ENCODE data around the gene ASB8.

The ASB8 gene

GRCh38 chr12:48179466-48179865 lies 22.2 kb upstream of the ASB8 start:
- no peaks in the 10 kb centered on the region for H3K36me3 ChIP-seq (ENCODE audit: control insufficient read depth, insufficient read depth, low read length)
- no peak overlapping the region for H3K27ac ChIP-seq (ENCODE audit: low read depth, low read length)
- peaks cover 10% of the 10 kb centered on the region for H3K27me3 ChIP-seq (ENCODE audit: control insufficient read depth, insufficient read depth, low read length)
- no peak overlapping the region for H3K9ac ChIP-seq (ENCODE audit: low read length)
- H3K4me3 ChIP-seq (ENCODE audit: low read length) = no peak overlapping the region
- H3K4me1 ChIP-seq (ENCODE audit: control insufficient read depth, insufficient read depth, low read length) = no peaks in the 10 kb centered on the region

GRCh38 chr12:48177982-48178381 lies 20.7 kb upstream of the ASB8 start:
- Histone ChIP-seq H3K27ac (ENCODE audit: low read depth, low read length) (no peak overlapping the region), H3K4me3 (ENCODE audit: low read length) (no peak overlapping the region), H3K27me3 (ENCODE audit: control insufficient read depth, insufficient read depth, low read length) (peaks cover 5% of the 10 kb centered on the region), H3K4me1 (ENCODE audit: control insufficient read depth, insufficient read depth, low read length) (no peaks in the 10 kb centered on the region), H3K36me3 (ENCODE audit: control insufficient read depth, insufficient read depth, low read length) (no peaks in the 10 kb centered on the region), H3K9ac (ENCODE audit: low read length) (no peak overlapping the region)

GRCh38 chr12:48176417-48176751 lies 19.1 kb upstream of the ASB8 start:
- Histone ChIP-seq H3K36me3 (ENCODE audit: control insufficient read depth, insufficient read depth, low read length) (no peaks in the 10 kb centered on the region), H3K27ac (ENCODE audit: low read depth, low read length) (no peak overlapping the region), H3K4me1 (ENCODE audit: control insufficient read depth, insufficient read depth, low read length) (no peaks in the 10 kb centered on the region), H3K4me3 (ENCODE audit: low read length) (no peak overlapping the region), H3K27me3 (ENCODE audit: control insufficient read depth, insufficient read depth, low read length) (no peaks in the 10 kb centered on the region), H3K9ac (ENCODE audit: low read length) (no peak overlapping the region)

DNA sequence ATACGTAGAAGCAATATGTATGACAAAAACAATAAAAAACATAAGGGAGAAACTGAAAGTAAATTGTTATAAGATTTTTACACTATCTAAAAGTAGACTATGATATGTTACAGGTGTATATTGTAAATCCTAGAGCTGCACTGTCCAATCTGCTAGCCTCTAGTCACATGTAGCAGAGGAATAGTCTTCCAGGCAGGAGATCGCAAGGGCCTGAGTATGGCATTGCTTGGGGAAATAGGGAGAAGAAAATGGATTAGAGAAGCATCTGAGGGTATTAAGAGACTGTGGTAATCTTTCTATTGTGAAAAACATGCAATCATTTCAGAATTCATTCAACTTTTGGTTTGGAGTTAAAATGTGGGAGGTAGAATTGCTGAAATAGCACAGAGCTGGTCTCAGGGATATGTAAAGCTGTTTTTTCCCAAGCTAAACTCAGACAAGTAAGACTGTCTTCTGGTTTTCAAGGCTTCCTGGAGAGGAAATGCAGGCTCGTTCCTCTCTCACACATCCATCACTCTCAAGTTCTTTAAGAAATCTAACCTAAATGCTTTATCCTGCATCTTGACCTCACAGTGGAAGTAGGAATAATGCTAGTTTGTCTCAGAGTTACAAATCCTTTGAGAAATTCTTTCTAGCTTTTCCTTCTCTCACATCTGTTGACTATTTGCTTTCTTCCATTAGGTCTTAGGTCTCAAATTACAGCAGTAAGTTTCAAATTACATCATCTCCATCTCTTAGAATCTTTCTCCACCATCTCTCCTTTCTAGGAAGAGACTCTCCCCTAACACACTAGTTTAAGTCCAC lies 18.5 kb upstream of the ASB8 start:
- Histone ChIP-seq H3K4me1 (ENCODE audit: control insufficient read depth, insufficient read depth, low read length) (no peaks in the 10 kb centered on the region), H3K36me3 (ENCODE audit: control insufficient read depth, insufficient read depth, low read length) (no peaks in the 10 kb centered on the region), H3K27me3 (ENCODE audit: control insufficient read depth, insufficient read depth, low read length) (no peaks in the 10 kb centered on the region), H3K27ac (ENCODE audit: low read depth, low read length) (no peak overlapping the region), H3K4me3 (ENCODE audit: low read length) (no peak overlapping the region), H3K9ac (ENCODE audit: low read length) (no peak overlapping the region)

DNA sequence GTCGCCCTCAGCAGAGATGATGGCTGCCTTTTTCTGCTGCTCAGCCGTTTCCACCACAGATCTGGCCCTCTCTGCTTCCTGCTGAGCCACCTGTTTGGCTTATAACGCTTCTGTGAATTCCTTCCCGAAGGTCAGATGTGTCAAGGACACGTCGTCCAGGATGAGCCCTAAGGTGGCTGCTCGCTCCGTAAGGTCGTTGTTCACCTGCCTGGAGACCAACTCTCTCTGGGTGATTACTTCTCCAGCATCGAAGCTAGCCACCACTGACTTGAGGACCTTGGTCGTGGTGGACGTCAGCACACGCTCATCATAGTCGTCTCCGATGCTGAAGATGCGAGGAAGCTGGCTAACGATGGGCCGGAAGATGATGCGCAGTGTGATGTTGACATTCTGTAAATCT lies 11.7 kb upstream of the ASB8 start:
- no peak overlapping the region for H3K27ac ChIP-seq (ENCODE audit: low read depth, low read length)
- H3K27me3 ChIP-seq (ENCODE audit: control insufficient read depth, insufficient read depth, low read length) = peaks cover 2% of the 10 kb centered on the region
- no peak overlapping the region for H3K4me3 ChIP-seq (ENCODE audit: low read length)
- no peaks in the 10 kb centered on the region for H3K4me1 ChIP-seq (ENCODE audit: control insufficient read depth, insufficient read depth, low read length)
- no peak overlapping the region for H3K9ac ChIP-seq (ENCODE audit: low read length)
- no peaks in the 10 kb centered on the region for H3K36me3 ChIP-seq (ENCODE audit: control insufficient read depth, insufficient read depth, low read length)

DNA sequence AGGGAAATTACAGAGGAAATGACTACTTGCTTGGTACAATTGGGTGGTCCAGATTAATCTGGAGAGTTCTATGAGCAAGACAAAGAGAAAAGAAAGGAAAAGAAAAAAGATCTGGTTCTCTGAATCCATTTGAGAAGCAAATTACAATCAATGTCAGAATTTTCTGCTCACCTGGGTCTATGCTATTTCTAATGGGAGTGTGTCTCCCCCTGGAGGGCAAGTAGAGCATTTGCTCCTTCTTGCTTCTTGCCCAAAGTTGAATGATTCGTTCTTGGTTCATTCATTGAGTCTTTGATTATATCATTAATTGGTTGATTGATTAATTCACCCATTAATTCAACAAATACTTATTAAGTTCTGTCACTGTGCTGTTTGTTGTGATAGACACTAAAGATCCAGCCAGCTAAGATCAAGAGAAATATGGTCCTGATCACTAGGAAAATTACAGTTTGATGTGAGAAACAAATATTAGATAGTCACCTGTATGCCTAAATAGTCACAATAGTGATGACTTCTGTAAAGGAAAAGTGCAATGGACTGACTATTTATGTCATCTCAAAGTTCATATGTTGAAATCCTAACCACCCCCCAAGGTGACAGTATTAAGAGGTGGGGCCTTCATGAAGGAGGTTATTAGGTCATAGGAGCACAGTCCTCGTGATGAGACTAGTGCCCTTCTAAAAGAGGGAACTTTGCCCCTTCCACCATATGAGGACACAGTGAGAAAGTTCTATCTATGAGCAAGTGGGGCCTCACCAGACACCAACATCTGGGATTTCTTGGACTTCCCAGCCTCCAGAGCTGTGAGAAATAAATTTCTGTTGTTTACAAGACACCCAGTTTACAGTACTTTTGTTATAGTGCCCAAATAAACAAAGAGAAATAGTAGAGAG lies 8.0 kb upstream of the ASB8 start:
- H3K4me3 ChIP-seq (ENCODE audit: low read length) = no peak overlapping the region

DNA sequence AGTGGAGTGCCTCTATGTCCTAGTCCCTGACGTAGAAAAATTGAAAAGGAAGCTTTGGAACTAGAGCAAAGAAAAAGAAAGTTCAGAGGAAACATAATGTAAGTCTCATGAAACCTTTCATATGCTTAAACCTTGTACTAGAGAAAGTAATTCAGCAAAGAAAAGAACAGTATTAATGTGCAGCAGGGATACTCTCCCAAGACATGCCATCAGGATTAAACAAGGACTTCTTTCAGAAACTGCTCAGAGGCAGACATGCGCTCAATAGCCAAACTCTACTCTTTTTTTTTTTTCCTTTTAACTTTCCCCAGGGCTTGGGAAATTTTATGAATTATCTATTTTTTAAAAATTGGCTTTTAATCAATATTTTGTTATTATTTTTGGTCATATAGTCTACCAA lies 7.1 kb upstream of the ASB8 start:
- Histone ChIP-seq H3K9ac (ENCODE audit: low read length) (no peak overlapping the region), H3K4me3 (ENCODE audit: low read length) (no peak overlapping the region), H3K27ac (ENCODE audit: low read depth, low read length) (no peak overlapping the region), H3K4me1 (ENCODE audit: control insufficient read depth, insufficient read depth, low read length) (no peaks in the 10 kb centered on the region), H3K36me3 (ENCODE audit: control insufficient read depth, insufficient read depth, low read length) (no peaks in the 10 kb centered on the region), H3K27me3 (ENCODE audit: control insufficient read depth, insufficient read depth, low read length) (peaks cover 2% of the 10 kb centered on the region)

More for the DNA sequence above, 8.0 kb upstream of the ASB8 start:
- Histone ChIP-seq H3K27me3 (ENCODE audit: control insufficient read depth, insufficient read depth, low read length) (peaks cover 2% of the 10 kb centered on the region), H3K27ac (ENCODE audit: low read depth, low read length) (no peak overlapping the region), H3K4me1 (ENCODE audit: control insufficient read depth, insufficient read depth, low read length) (no peaks in the 10 kb centered on the region), H3K9ac (ENCODE audit: low read length) (no peak overlapping the region), H3K36me3 (ENCODE audit: control insufficient read depth, insufficient read depth, low read length) (no peaks in the 10 kb centered on the region)

- no peak overlapping the region for H3K4me3 ChIP-seq (ENCODE audit: low read length)
- H3K9ac ChIP-seq (ENCODE audit: low read length) = no peak overlapping the region
- H3K4me1 ChIP-seq (ENCODE audit: control insufficient read depth, insufficient read depth, low read length) = no peaks in the 10 kb centered on the region
- no peak overlapping the region for H3K27ac ChIP-seq (ENCODE audit: low read depth, low read length)
- no peaks in the 10 kb centered on the region for H3K27me3 ChIP-seq (ENCODE audit: control insufficient read depth, insufficient read depth, low read length)
- H3K36me3 ChIP-seq (ENCODE audit: control insufficient read depth, insufficient read depth, low read length) = no peaks in the 10 kb centered on the region
Observed at GRCh38 chr12:48163150-48163747, 5.9 kb upstream of the ASB8 start.

GRCh38 chr12:48160807-48161206 lies 3.5 kb upstream of the ASB8 start:
- Histone ChIP-seq H3K36me3 (ENCODE audit: control insufficient read depth, insufficient read depth, low read length) (peaks cover 2% of the 10 kb centered on the region), H3K27ac (ENCODE audit: low read depth, low read length) (no peak overlapping the region), H3K27me3 (ENCODE audit: control insufficient read depth, insufficient read depth, low read length) (no peaks in the 10 kb centered on the region), H3K4me3 (ENCODE audit: low read length) (no peak overlapping the region), H3K4me1 (ENCODE audit: control insufficient read depth, insufficient read depth, low read length) (peaks cover 3% of the 10 kb centered on the region), H3K9ac (ENCODE audit: low read length) (no peak overlapping the region)

DNA sequence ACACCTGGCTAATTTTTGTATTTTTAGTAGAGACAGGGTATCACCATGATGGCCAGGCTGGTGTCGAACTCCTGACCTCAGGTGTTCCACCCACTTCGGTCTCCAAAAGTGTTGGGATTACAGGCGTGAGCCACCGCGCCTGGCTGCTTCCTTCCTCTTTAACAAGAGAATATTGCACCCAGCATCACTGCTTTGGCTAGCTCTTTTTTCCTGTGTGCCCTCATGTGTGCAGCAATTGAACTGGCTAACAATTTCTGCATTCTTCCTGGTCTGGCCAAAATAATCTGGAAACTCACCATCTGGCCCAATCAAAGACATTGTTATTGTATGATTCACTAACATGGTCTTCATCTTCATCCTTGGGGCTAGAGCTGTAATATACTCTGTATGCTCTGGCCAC lies 2.7 kb upstream of the ASB8 start:
- Histone ChIP-seq H3K9ac (ENCODE audit: low read length) (no peak overlapping the region), H3K36me3 (ENCODE audit: control insufficient read depth, insufficient read depth, low read length) (peaks cover 2% of the 10 kb centered on the region), H3K4me1 (ENCODE audit: control insufficient read depth, insufficient read depth, low read length) (peaks cover 3% of the 10 kb centered on the region), H3K27ac (ENCODE audit: low read depth, low read length) (no peak overlapping the region), H3K27me3 (ENCODE audit: control insufficient read depth, insufficient read depth, low read length) (no peaks in the 10 kb centered on the region), H3K4me3 (ENCODE audit: low read length) (no peak overlapping the region)

- Histone ChIP-seq H3K4me3 (ENCODE audit: low read length) (peak overlapping the region; percentile 100), H3K4me1 (ENCODE audit: control insufficient read depth, insufficient read depth, low read length) (peaks cover 3% of the 10 kb centered on the region), H3K27me3 (ENCODE audit: control insufficient read depth, insufficient read depth, low read length) (no peaks in the 10 kb centered on the region), H3K9ac (ENCODE audit: low read length) (no peak overlapping the region), H3K36me3 (ENCODE audit: control insufficient read depth, insufficient read depth, low read length) (peaks cover 5% of the 10 kb centered on the region), H3K27ac (ENCODE audit: low read depth, low read length) (peak overlapping the region; percentile 88)
Observed at GRCh38 chr12:48157889-48158370, 615 bp upstream of the ASB8 start.

GRCh38 chr12:48156652-48157017 lies 680 bp downstream of the ASB8 start:
- Histone ChIP-seq H3K4me1 (ENCODE audit: control insufficient read depth, insufficient read depth, low read length) (peaks cover 3% of the 10 kb centered on the region), H3K27ac (ENCODE audit: low read depth, low read length) (peak overlapping the region; percentile 96), H3K27me3 (ENCODE audit: control insufficient read depth, insufficient read depth, low read length) (no peaks in the 10 kb centered on the region), H3K4me3 (ENCODE audit: low read length) (peak overlapping the region; percentile 100), H3K36me3 (ENCODE audit: control insufficient read depth, insufficient read depth, low read length) (peaks cover 7% of the 10 kb centered on the region), H3K9ac (ENCODE audit: low read length) (peak overlapping the region; percentile 67)
